ENCODE measurements around the gene RBP2.

RBP2 gene

GRCh38 chr3:139472380-139473010 lies 3.8 kb downstream of the RBP2 start:
- TF ChIP-seq, protein P1, sequence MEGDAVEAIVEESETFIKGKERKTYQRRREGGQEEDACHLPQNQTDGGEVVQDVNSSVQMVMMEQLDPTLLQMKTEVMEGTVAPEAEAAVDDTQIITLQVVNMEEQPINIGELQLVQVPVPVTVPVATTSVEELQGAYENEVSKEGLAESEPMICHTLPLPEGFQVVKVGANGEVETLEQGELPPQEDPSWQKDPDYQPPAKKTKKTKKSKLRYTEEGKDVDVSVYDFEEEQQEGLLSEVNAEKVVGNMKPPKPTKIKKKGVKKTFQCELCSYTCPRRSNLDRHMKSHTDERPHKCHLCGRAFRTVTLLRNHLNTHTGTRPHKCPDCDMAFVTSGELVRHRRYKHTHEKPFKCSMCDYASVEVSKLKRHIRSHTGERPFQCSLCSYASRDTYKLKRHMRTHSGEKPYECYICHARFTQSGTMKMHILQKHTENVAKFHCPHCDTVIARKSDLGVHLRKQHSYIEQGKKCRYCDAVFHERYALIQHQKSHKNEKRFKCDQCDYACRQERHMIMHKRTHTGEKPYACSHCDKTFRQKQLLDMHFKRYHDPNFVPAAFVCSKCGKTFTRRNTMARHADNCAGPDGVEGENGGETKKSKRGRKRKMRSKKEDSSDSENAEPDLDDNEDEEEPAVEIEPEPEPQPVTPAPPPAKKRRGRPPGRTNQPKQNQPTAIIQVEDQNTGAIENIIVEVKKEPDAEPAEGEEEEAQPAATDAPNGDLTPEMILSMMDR (IDR thresholded peaks at IDR 0.05; ENCODE audit: control extremely low read depth, extremely low read depth, low read depth, missing control alignments) = no peak
- ChIA-PET CTCF (no interaction called here), POLR2A (no interaction called here)
- DNase-seq (ENCODE audit: extremely low spot score) = no peak

DNA sequence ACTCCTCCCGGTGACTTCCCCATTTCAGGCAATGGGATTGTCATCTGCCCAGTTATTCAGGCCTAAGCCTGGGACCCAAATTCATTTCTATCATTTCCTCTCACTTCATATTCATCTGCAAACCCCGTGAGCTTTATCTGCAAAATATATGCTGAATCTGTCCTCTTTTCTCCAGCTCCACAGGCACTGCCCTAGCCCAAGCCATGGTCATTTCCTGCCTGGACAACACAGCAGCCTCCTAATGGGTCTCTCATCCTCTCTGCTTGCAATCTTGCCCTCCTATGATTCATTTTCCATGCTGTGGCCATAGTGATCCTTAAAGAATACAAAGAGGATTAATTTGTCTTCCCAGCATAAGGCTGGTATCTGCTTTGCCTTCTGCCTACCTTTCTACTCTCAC lies 6.1 kb downstream of the RBP2 start:
- POLR2A ChIA-PET = no interaction called here
- DNase-seq (ENCODE audit: extremely low spot score) = no peak

DNA sequence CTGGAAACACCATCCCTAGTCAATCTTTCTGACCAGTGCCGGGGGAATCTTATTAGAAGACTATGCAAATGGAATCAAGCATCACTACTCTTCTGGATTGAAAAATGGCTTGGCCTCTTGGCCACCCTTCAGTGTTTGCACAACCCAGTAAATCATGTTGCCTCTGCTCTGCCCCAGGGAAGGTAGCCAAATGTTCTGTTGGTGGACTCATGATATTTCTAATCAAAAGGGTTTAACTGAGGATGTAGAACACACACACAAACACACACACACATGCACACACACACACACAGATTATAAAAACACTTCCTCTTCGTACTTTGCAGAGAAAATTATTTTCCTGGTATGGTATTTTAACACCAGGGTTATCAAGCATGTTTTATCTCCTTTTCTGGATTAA lies 7.9 kb downstream of the RBP2 start:
- ChIA-PET POLR2A (no interaction called here), CTCF (interaction anchor here (3.5 kb wide), 1 partner anchor 9 kb away, joined by 11 read pairs; the partner anchor contains the start of gene RBP2)
- DNase-seq (ENCODE audit: extremely low spot score) = no peak
- TF ChIP-seq, protein P1 (IDR thresholded peaks at IDR 0.05; ENCODE audit: control extremely low read depth, extremely low read depth, low read depth, missing control alignments) = no peak

More for the DNA sequence above, 6.1 kb downstream of the RBP2 start:
- TF ChIP-seq, protein P1 (IDR thresholded peaks at IDR 0.05; ENCODE audit: control extremely low read depth, extremely low read depth, low read depth, missing control alignments) = no peak
- CTCF ChIA-PET = no interaction called here

- no peak for DNase-seq (ENCODE audit: extremely low spot score)
- POLR2A ChIA-PET = no interaction called here
- CTCF ChIA-PET = interaction anchor here (1.2 to 3.5 kb wide), 2 partner anchors 9 to 11 kb away, joined by 5 to 11 read pairs; partner anchors contain the start of gene RBP2
- TF ChIP-seq, protein P1 (IDR thresholded peaks at IDR 0.05; ENCODE audit: control extremely low read depth, extremely low read depth, low read depth, missing control alignments) = no peak
Observed at GRCh38 chr3:139466360-139466759, 10.0 kb downstream of the RBP2 start.

DNA sequence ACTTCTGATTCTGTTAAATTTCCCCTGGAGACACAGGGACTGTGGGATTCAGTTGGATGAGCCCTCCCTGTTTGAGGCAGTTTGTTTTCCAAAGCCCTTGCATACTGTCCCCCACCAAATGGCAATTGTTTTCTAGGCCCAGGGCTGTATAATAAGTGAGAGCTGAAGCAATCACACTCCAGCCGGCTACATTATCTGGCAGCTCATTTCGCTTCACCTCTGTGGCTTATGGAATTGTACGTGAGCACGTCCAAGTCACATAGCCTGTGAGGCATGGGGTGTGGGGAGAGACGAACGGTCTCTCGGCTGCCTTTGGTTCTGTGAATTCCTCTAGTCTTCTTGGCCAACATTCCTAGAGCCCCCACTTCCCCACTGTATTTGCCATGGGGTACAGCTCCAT lies 10.7 kb downstream of the RBP2 start:
- ChIA-PET POLR2A (no interaction called here), CTCF (interaction anchor here (0.9 to 3.5 kb wide), 3 partner anchors 10 to 12 kb away, joined by 3 to 11 read pairs (median 5); partner anchors contain the start of gene RBP2)
- no peak for DNase-seq (ENCODE audit: extremely low spot score)
- TF ChIP-seq, protein P1 (IDR thresholded peaks at IDR 0.05; ENCODE audit: control extremely low read depth, extremely low read depth, low read depth, missing control alignments) = no peak

- CTCF ChIA-PET = interaction anchor here (0.9 kb wide), 1 partner anchor 13 kb away, joined by 3 read pairs; the partner anchor contains the start of gene RBP2
Observed at GRCh38 chr3:139463466-139463865, 12.8 kb downstream of the RBP2 start.

More at GRCh38 chr3:139463466-139463865, 12.8 kb downstream of the RBP2 start:
- POLR2A ChIA-PET = no interaction called here
- DNase-seq (ENCODE audit: extremely low spot score) = no peak
- TF ChIP-seq, protein P1 (IDR thresholded peaks at IDR 0.05; ENCODE audit: control extremely low read depth, extremely low read depth, low read depth, missing control alignments) = no peak
